GM10266 (cell line): Measurements from ENCODE around the gene DCDC2B.

ENCODE experiments used
- DNase-seq: peaks from one replicate; pipeline ENCODE4 v3.0.0; 2012; ENCODE audit errors: extremely low spot score
- TF ChIP-seq, protein P1 (sequence below): IDR thresholded peaks from 2 replicates; pipeline ENCODE4 v1.5.1; 2012; ENCODE audit warnings: mild to moderate bottlenecking, low read depth; ENCODE audit not compliant: control insufficient read depth, insufficient read depth; ENCODE audit errors: missing control alignments

The DCDC2B gene

DNA sequence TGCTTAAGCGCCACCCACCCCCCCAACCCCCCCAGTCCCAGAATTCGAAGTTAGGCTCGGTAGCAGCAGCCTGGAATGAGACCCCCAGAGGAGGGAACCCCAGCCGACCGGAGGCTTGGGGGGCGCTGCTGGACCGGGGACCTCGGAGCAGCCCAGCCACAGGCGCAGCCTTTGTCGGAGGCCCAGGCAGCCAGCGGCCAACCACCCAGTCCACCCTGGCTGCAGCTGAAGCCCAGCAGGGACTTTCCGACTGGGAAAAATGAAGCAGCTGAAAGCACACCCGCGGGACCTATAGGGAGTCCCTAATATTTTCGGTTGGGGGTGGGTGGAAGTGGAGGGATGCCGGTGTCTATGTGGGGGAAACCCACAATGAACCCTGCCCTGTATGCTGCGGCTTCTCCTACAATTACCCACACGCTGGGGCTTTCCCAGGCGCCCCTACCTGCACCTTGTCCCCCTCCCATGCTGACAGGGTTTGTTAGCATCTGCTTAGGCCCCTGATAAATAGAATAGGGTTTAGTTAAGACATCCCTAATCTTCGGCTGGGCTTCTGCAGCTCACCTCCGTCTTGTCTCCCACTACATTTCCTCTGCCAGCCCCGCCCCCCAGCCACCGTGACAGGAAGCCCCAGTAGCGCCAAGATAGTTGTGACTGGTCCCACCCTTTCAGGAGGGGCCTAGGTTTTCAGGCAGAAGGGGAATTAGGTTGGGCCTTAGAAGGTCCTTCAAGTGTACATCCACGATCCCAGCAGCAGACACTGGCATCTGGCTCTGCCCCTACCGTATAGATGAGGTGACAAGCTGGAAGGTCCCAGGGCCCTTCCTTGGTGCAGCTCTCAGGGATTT lies 7.7 kb upstream of the DCDC2B start:
- TF ChIP-seq, protein P1, sequence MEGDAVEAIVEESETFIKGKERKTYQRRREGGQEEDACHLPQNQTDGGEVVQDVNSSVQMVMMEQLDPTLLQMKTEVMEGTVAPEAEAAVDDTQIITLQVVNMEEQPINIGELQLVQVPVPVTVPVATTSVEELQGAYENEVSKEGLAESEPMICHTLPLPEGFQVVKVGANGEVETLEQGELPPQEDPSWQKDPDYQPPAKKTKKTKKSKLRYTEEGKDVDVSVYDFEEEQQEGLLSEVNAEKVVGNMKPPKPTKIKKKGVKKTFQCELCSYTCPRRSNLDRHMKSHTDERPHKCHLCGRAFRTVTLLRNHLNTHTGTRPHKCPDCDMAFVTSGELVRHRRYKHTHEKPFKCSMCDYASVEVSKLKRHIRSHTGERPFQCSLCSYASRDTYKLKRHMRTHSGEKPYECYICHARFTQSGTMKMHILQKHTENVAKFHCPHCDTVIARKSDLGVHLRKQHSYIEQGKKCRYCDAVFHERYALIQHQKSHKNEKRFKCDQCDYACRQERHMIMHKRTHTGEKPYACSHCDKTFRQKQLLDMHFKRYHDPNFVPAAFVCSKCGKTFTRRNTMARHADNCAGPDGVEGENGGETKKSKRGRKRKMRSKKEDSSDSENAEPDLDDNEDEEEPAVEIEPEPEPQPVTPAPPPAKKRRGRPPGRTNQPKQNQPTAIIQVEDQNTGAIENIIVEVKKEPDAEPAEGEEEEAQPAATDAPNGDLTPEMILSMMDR: peak; percentile 24
- DNase-seq: peak; percentile 79

DNA sequence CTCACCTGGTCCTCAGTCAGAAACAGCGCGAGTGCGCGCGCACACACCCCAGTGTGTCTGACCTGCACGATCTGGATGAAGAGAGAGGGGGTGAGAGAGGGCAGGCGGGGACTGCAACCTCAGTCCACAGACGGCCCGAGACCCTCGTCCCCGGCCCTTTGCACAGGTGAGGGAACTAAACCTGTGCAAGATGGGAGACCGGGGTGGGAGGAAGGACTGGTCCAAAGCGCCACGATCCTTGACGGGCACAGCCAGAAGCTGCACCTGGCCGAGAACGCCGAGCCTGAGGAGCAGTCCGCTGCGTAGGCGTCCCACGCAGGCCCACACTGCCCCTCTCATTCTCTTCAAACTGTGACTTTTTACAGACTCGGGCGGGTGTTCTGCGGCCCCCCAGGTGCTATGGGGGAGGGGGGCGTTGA lies 3.9 kb upstream of the DCDC2B start:
- TF ChIP-seq, protein P1: no peak
- no peak for DNase-seq

DNA sequence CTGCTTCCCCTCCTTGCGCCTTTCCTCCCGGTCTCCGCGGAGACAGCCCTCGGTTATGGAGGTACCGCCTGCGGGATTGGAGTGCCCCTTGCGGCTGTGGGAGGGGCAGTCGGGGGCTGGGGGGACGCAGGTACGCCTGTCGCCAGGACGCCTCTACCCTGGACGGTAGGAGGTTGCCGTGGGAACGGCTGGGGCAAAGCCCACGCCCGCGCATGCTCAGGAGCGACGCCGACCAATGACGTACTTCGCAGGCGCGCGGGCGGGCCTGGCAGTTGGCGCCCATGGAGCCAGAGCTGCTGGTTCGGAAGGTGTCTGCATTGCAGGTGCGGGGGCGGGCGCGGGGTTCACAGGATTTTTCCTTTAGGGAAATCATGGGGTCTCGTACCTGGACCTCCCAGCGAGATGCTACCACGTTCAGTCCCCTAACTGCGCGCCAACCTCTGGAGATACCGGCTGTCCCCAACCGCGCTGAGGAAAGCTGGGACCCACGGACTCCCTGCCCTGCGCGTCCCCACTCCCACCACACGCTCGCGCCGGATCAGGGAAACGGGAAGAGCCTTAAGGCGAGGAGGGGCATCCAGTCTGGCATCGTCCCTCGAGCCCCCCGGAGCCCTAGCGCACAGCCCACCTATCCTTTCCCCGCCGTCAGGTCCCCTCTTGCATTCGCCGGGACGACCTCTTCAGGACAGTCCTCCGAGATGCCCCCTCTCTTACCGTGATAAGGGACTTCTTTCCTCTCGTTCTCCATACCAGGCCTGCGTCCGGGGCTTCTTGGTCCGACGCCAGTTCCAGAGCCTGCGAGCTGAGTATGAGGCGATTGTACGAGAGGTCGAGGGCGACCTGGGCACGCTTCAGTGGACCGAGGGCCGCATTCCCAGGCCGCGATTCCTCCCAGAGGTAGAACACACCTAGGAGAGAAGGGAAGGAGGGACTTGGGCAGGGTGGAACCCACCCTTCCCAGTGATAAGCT lies 3.2 kb upstream of the DCDC2B start, which contains the start of gene IQCC:
TSS of gene IQCC (plus strand) at position 271 of the 970 bp plus-strand sequence. CDS start at position 282, 11 bp downstream.
- DNase-seq: peak; percentile 88
- TF ChIP-seq, protein P1: no peak

GRCh38 chr1:32208469-32208868 lies 420 bp upstream of the DCDC2B start:
- no peak for DNase-seq
- TF ChIP-seq, protein P1: no peak

- peak; percentile 59 for DNase-seq
- TF ChIP-seq, protein P1: peak; percentile 82
Observed at GRCh38 chr1:32215629-32216480, 7.0 kb downstream of the DCDC2B start.

- TF ChIP-seq, protein P1: no peak
Observed at GRCh38 chr1:32216566-32216965, 7.7 kb downstream of the DCDC2B start.

More at GRCh38 chr1:32216566-32216965, 7.7 kb downstream of the DCDC2B start:
- DNase-seq: no peak
